HepG2 (cell line): ENCODE measurements around the gene MYBPC2. TPM values are rescaled to one million over a fixed set of nuclear protein-coding genes. Genes with fewer than 3 reads are reported as not detected.

Source experiments
- FOXP1 ChIP-seq, 2 experiments: fragments of 450-650 bp in 1 of 2; IDR thresholded peaks; 2 replicates each; pipeline ENCODE4 v1.6.1; 2017 to 2018; ENCODE audit warnings: antibody characterized with exemption in 1 of 2
- HDAC1 ChIP-seq: sonication (generic); formaldehyde crosslinking; IDR thresholded peaks from 2 replicates; pipeline ENCODE4 v1.5.1; 2020; ENCODE audit warnings: mild to moderate bottlenecking, missing genetic modification reagents
- MBNL3 ChIP-seq: fragments of 250-450 bp; sonication (Bioruptor Pico); conservative IDR thresholded peaks from 2 replicates; pipeline ENCODE4 v1.8.0; 2022; ENCODE audit warnings: mild to moderate bottlenecking, inconsistent platforms
- MED13 ChIP-seq: sonication (generic); formaldehyde crosslinking; IDR thresholded peaks from 2 replicates; pipeline ENCODE4 v1.5.0; 2020; ENCODE audit warnings: missing genetic modification reagents
- MTA3 ChIP-seq: sonication (generic); formaldehyde crosslinking; IDR thresholded peaks from 2 replicates; pipeline ENCODE4 v1.4.0; 2020; ENCODE audit warnings: missing genetic modification reagents
- MTF1 ChIP-seq: sonication (generic); formaldehyde crosslinking; IDR thresholded peaks from 2 replicates; pipeline ENCODE4 v1.5.0; 2020; ENCODE audit warnings: missing genetic modification reagents
- MYNN ChIP-seq: sonication (generic); formaldehyde crosslinking; IDR thresholded peaks from 2 replicates; pipeline ENCODE4 v1.4.0; 2020; ENCODE audit warnings: mild to moderate bottlenecking, low read depth, missing genetic modification reagents
- NR2F6 ChIP-seq, 2 experiments: IDR thresholded peaks; 2 replicates each; pipeline ENCODE4 v1.6.1; 2016; ENCODE audit warnings: antibody characterized with exemption in 1 of 2, mild to moderate bottlenecking in 1 of 2
- RARA ChIP-seq: IDR thresholded peaks from 2 replicates; pipeline ENCODE4 v1.6.1; 2016; ENCODE audit warnings: missing genetic modification reagents, missing compliant biosample characterization
- SMARCC2 ChIP-seq: fragments of 450-650 bp; IDR thresholded peaks from 2 replicates; pipeline ENCODE4 v1.6.1; 2017; ENCODE audit warnings: antibody characterized with exemption, mild to moderate bottlenecking
- XRCC5 ChIP-seq: fragments of 200-400 bp; formaldehyde crosslinking; optimal IDR thresholded peaks from 2 replicates; pipeline ENCODE3; 2017; ENCODE audit warnings: mild to moderate bottlenecking, low read length
- ZBTB4 ChIP-seq: sonication (generic); formaldehyde crosslinking; IDR thresholded peaks from 2 replicates; pipeline ENCODE4 v1.4.0; 2020; ENCODE audit warnings: missing genetic modification reagents, mild to moderate bottlenecking, borderline replicate concordance
- ZFP91 ChIP-seq: sonication (generic); formaldehyde crosslinking; IDR thresholded peaks from 2 replicates; pipeline ENCODE4 v1.9.0; 2022; ENCODE audit warnings: missing genetic modification reagents, mild to moderate bottlenecking, borderline replicate concordance
- ZNF124 ChIP-seq: sonication (generic); formaldehyde crosslinking; IDR thresholded peaks from 2 replicates; pipeline ENCODE4 v1.4.0; 2020; ENCODE audit warnings: missing genetic modification reagents
- ZNF280D ChIP-seq: sonication (generic); formaldehyde crosslinking; IDR thresholded peaks from 2 replicates; pipeline ENCODE4 v1.5.1; 2020; ENCODE audit warnings: mild to moderate bottlenecking, missing genetic modification reagents
- ZNF292 ChIP-seq: sonication (generic); formaldehyde crosslinking; IDR thresholded peaks from 2 replicates; pipeline ENCODE4 v1.8.1; 2022; ENCODE audit warnings: mild to moderate bottlenecking, low read depth, missing genetic modification reagents, borderline replicate concordance
- ZNF3 ChIP-seq: IDR thresholded peaks from 2 replicates; pipeline ENCODE4 v1.7.0; 2017; ENCODE audit warnings: inconsistent platforms
- ZNF317 ChIP-seq: sonication (generic); formaldehyde crosslinking; IDR thresholded peaks from 2 replicates; pipeline ENCODE4 v1.5.0; 2020; ENCODE audit warnings: mild to moderate bottlenecking, missing genetic modification reagents
- ZXDC ChIP-seq: sonication (generic); formaldehyde crosslinking; IDR thresholded peaks from 2 replicates; pipeline ENCODE4 v1.5.0; 2020; ENCODE audit warnings: mild to moderate bottlenecking, missing genetic modification reagents
- polyA plus RNA-seq, 8 experiments: library from polyadenylated mRNA; depleted of rRNA in 3 of 8; stranded (reverse) in 7 of 8; unstranded in 1 of 8; fragments of >200 nt; fragmentation: Illumina TruSeq in 4 of 8; extraction: Trizol in 4 of 8; gene quantifications; 2 replicates each; pipeline versions ENCODE4 v1.2.1 to v1.2.3, GENCODE V29; 2011 to 2016; ENCODE audit warnings: low read depth in 4 of 8, missing spikeins in 1 of 8, mixed read lengths in 1 of 8; ENCODE audit not compliant: insufficient read depth in 1 of 8
- total RNA-seq, 5 experiments: library from RNA; depleted of rRNA; stranded (reverse); fragments of >200 nt; fragmentation: Illumina TruSeq; extraction: Trizol; gene quantifications; 2 replicates each; pipeline ENCODE4 v1.2.3, GENCODE V29; 2016; ENCODE audit warnings: low read depth in 1 of 5

Gene MYBPC2
- total and polyA plus RNA-seq, 2 of the 13 experiments (the other 11 are each of a cell fraction or from before 2014, with no cell fraction given): not detected

- TF ChIP-seq MYNN (CRISPR knock-in tag) (no peak), FOXP1 (IDR thresholded peaks at IDR 0.05) (no peak), FOXP1 (CRISPR knock-in tag; IDR thresholded peaks at IDR 0.05) (peak; percentile 23; the same call in 1 of the 2 replicates), ZBTB4 (CRISPR knock-in tag) (no peak), RARA (CRISPR knock-in tag) (peak; percentile 35; the same call in 1 of the 2 replicates), ZXDC (CRISPR knock-in tag) (no peak), ZNF292 (CRISPR knock-in tag) (0 out of 2 replicates have a peak, but pooled peaks have one; percentile 53), MED13 (CRISPR knock-in tag) (no peak), HDAC1 (CRISPR knock-in tag) (0 out of 2 replicates have a peak, but pooled peaks have one; percentile 32), ZNF280D (CRISPR knock-in tag) (no peak), NR2F6 (IDR thresholded peaks at IDR 0.05) (peak; percentile 83), NR2F6 (CRISPR knock-in tag; IDR thresholded peaks at IDR 0.05) (peak; percentile 95), ZNF3 (CRISPR knock-in tag) (no peak), MBNL3 (no peak), MTF1 (CRISPR knock-in tag) (no peak), ZNF317 (CRISPR knock-in tag) (no peak), MTA3 (no peak), XRCC5 (peak; percentile 21), ZFP91 (no peak), SMARCC2 (no peak), ZNF124 (no peak)
These were observed 27.6 kb downstream of the MYBPC2 start (continued) for GRCh38 chr19:50460161-50460765.
